ENCODE measurements around the gene ACAP2. TPM values are rescaled to one million over a fixed set of nuclear protein-coding genes. Genes with fewer than 3 reads are reported as not detected.

The ACAP2 gene
- total RNA-seq, 2 experiments from 2014 or later, result 54.6 to 55.7 TPM

DNA sequence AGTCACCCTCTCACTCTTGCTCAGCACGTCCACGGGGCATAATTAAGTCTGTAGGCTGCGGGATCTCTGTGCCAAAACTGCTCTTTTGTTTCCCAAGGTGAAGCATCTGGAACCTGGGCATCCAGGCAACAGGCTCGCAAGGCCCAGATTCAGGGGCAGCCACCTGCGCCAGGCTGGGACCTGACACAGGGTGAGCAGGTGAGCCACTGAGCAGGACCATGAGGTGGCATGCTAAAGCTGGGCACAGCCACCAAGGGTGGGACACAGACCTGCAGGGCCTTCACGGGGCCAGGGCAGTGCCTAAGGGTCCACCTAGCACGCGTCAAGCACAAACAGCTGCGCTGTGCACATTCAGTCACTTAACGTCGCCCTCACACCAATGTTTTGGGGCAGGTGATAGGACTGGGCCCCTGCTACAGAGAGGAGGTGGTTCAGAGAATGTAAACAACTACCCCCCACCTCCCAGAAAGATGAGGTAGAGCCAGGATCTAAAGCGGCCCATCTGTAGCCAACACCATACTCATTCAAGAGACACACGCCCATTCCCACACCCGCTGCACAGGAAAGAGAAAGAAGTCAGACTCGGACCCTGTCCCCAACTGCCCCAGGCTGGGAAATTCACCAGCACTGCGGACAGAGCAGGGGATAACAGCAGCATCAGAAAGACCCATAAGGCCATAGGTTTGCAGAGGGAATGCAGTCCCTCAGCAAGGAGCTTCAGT is 188.2 kb downstream of the ACAP2 start:
- Mint-ChIP-seq H3K9me3 (no peaks in the 10 kb centered on the region), H3K36me3 (ENCODE audit: low read depth) (no peaks in the 10 kb centered on the region), H3K27me3 (no peaks in the 10 kb centered on the region), H3K4me3 (no peak overlapping the region), H3K4me1 (ENCODE audit: low read depth) (peaks cover 40% of the 10 kb centered on the region), H3K27ac (no peak overlapping the region)
- ChIA-PET CTCF (interaction anchor here (2.0 kb wide), 1 partner anchor 572 kb away, joined by 7 read pairs; no protein-coding TSS in a partner anchor), POLR2A (no interaction called here)
- TF ChIP-seq, protein P1, sequence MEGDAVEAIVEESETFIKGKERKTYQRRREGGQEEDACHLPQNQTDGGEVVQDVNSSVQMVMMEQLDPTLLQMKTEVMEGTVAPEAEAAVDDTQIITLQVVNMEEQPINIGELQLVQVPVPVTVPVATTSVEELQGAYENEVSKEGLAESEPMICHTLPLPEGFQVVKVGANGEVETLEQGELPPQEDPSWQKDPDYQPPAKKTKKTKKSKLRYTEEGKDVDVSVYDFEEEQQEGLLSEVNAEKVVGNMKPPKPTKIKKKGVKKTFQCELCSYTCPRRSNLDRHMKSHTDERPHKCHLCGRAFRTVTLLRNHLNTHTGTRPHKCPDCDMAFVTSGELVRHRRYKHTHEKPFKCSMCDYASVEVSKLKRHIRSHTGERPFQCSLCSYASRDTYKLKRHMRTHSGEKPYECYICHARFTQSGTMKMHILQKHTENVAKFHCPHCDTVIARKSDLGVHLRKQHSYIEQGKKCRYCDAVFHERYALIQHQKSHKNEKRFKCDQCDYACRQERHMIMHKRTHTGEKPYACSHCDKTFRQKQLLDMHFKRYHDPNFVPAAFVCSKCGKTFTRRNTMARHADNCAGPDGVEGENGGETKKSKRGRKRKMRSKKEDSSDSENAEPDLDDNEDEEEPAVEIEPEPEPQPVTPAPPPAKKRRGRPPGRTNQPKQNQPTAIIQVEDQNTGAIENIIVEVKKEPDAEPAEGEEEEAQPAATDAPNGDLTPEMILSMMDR (IDR thresholded peaks at IDR 0.05), result no peak
- intact Hi-C loops (cut with micrococcal nuclease), result loop anchor here (5.0 kb wide), 1 partner anchor 127 kb away; no protein-coding TSS in a partner anchor
- DNase-seq (no peak), ATAC-seq (no peak)

DNA sequence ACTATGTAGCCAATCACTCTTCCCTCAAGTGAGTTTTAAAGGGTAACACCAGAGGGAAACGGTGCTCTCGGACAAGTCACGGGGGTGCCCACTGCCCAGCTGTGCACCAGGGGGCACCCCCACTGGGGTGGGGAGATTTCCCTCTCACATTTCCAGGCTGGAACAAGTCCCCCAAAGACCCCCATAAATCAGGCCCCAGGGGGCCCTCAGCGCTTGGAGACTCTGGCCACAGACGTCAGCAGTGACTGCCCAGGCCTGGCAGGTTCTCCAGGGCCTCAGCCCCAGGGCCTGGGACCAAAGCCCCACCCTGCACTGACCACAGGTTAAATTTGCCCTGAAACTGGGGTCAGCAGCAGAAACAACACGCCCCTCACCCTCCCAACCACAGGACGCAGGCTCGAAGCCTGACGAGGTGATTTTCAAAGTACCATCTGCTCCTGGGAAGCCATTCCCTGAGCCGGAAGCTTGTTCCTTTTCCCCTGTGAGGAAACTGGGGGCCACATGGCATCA is 188.8 kb downstream of the ACAP2 start:
- DNase-seq (no peak), ATAC-seq (no peak)
- Mint-ChIP-seq H3K27ac (no peak overlapping the region), H3K36me3 (ENCODE audit: low read depth) (no peaks in the 10 kb centered on the region), H3K4me1 (ENCODE audit: low read depth) (peaks cover 39% of the 10 kb centered on the region), H3K4me3 (no peak overlapping the region), H3K27me3 (no peaks in the 10 kb centered on the region), H3K9me3 (no peaks in the 10 kb centered on the region)
- ChIA-PET POLR2A (no interaction called here), CTCF (interaction anchor here (2.0 kb wide), 1 partner anchor 571 kb away, joined by 7 read pairs; no protein-coding TSS in a partner anchor)
- TF ChIP-seq, protein P1 (IDR thresholded peaks at IDR 0.05), result no peak
- intact Hi-C loops (cut with micrococcal nuclease), result no loop called here

- no peak overlapping the region for H3K4me3 Mint-ChIP-seq
- no peaks in the 10 kb centered on the region for H3K27me3 Mint-ChIP-seq
- POLR2A ChIA-PET, result interaction anchor here (0.7 to 1.0 kb wide), 2 partner anchors 79 to 467 kb away, joined by 3 read pairs; no protein-coding TSS in a partner anchor
- peaks cover 32% of the 10 kb centered on the region for H3K4me1 Mint-ChIP-seq (ENCODE audit: low read depth)
- no peaks in the 10 kb centered on the region for H3K9me3 Mint-ChIP-seq
- TF ChIP-seq, protein P1 (IDR thresholded peaks at IDR 0.05), result no peak
- CTCF ChIA-PET, result interaction anchor here (1.6 kb wide), 1 partner anchor 271 kb away, joined by 4 read pairs; no protein-coding TSS in a partner anchor
- H3K36me3 Mint-ChIP-seq (ENCODE audit: low read depth), result peaks cover 1% of the 10 kb centered on the region
- intact Hi-C loops (cut with micrococcal nuclease), result no loop called here
- peak; percentile 81 for ATAC-seq
- peak overlapping the region; percentile 67 for H3K27ac Mint-ChIP-seq
- peak; percentile 70 for DNase-seq
Observed at GRCh38 chr3:195251336-195252065, 191.3 kb downstream of the ACAP2 start.

DNA sequence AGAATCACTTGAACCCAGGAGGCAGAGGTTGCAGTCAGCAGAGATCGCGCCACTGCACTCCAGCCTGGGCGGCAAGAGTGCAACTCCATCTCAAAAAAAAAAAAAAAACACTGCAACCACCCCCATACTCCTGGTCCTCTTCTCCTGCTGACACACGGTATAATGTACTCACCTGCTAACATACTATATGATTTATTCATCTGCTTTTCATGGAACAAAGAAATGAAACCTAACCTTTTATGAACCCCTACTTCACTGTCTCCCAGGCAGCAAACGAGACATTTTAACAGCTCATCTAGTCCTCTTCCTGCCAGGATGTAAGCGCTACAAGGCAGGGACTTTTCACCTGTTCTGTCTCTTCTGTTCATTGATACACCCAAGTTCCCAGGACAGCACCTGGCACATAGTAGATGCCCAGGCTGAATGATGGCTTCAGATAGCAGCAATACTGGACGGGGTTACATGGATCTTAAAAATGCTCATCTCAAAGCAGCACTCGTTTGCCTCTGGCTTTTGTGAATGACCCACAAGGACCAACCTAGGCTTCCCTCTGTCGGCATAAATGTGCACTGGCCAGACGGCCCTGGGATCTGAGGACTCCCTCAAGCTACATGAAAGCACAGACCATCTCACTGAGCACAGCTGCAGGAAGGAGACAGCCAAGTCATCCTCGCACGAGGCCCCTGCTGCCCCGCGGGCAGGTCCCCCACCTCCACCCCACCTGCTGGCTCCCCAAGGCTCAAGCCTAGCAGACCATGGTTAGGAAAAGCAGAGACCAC is 192.2 kb downstream of the ACAP2 start:
- no peak for DNase-seq
- Mint-ChIP-seq H3K4me1 (ENCODE audit: low read depth) (peaks cover 32% of the 10 kb centered on the region), H3K27ac (peak overlapping the region; percentile 74), H3K36me3 (ENCODE audit: low read depth) (peaks cover 1% of the 10 kb centered on the region), H3K4me3 (peak overlapping the region; percentile 2), H3K27me3 (no peaks in the 10 kb centered on the region), H3K9me3 (no peaks in the 10 kb centered on the region)
- POLR2A ChIA-PET, result interaction anchor here (1.0 to 1.4 kb wide), 2 partner anchors 78 to 97 kb away, joined by 3 to 5 read pairs; no protein-coding TSS in a partner anchor
- intact Hi-C loops (cut with micrococcal nuclease), result no loop called here
- TF ChIP-seq, protein P1 (IDR thresholded peaks at IDR 0.05), result no peak
- peak; percentile 74 for ATAC-seq
- CTCF ChIA-PET, result interaction anchor here (0.9 to 1.3 kb wide), 2 partner anchors 565 to 568 kb away, joined by 3 read pairs; no protein-coding TSS in a partner anchor

All from activated CD8-positive, alpha-beta T cell treated with anti-CD3 and anti-CD28 coated beads for 36 hours (primary cell).